LoVo (cell line): ENCODE results near the gene FGF4.
"Not testable (repeated sequence)": the region's sequence is repeated elsewhere in the genome, so short reads cannot be mapped to it uniquely, and the experiment has no call there.

Experiments
- DNase-seq: peaks from one replicate; pipeline ENCODE4 v3.0.0-alpha.2; 2016; ENCODE audit warnings: low spot score

FGF4 gene

GRCh38 chr11:69773626-69774353, 1.4 kb downstream of the FGF4 start:
- no peak for DNase-seq

- DNase-seq: no peak
Measured at GRCh38 chr11:69771466-69771865, 3.7 kb downstream of the FGF4 start.

- no peak for DNase-seq
Measured at GRCh38 chr11:69770540-69770939, 4.6 kb downstream of the FGF4 start.

GRCh38 chr11:69765498-69765995, 9.6 kb downstream of the FGF4 start:
- no peak for DNase-seq

- DNase-seq: not testable (repeated sequence)
Measured at GRCh38 chr11:69764918-69765317, 10.2 kb downstream of the FGF4 start.

- no peak for DNase-seq
Measured at GRCh38 chr11:69760319-69760718, 14.8 kb downstream of the FGF4 start.

GRCh38 chr11:69752890-69753289, 22.3 kb downstream of the FGF4 start:
- no peak for DNase-seq

- DNase-seq: no peak
Measured at GRCh38 chr11:69750875-69751597, 24.1 kb downstream of the FGF4 start.

- DNase-seq: no peak
Measured at GRCh38 chr11:69750108-69750850, 24.9 kb downstream of the FGF4 start.

GRCh38 chr11:69748637-69749036, 26.5 kb downstream of the FGF4 start:
- DNase-seq: no peak

GRCh38 chr11:69746752-69747742, 28.1 kb downstream of the FGF4 start:
- no peak for DNase-seq

- DNase-seq: no peak
Measured at GRCh38 chr11:69746140-69746539, 29.0 kb downstream of the FGF4 start.

GRCh38 chr11:69745201-69745600, 29.9 kb downstream of the FGF4 start:
- DNase-seq: no peak

GRCh38 chr11:69744435-69744834, 30.7 kb downstream of the FGF4 start:
- DNase-seq: no peak

- DNase-seq: no peak
Measured at GRCh38 chr11:69734841-69735240, 40.3 kb downstream of the FGF4 start.

GRCh38 chr11:69734367-69734766, 40.8 kb downstream of the FGF4 start:
- DNase-seq: no peak

GRCh38 chr11:69732910-69733309, 42.2 kb downstream of the FGF4 start:
- no peak for DNase-seq

- no peak for DNase-seq
Measured at GRCh38 chr11:69731110-69731509, 44.0 kb downstream of the FGF4 start.

GRCh38 chr11:69730500-69730899, 44.6 kb downstream of the FGF4 start:
- DNase-seq: no peak

- no peak for DNase-seq
Measured at GRCh38 chr11:69729252-69729651, 45.9 kb downstream of the FGF4 start.

- no peak for DNase-seq
Measured at GRCh38 chr11:69727266-69727665, 47.9 kb downstream of the FGF4 start.

- no peak for DNase-seq
Measured at GRCh38 chr11:69726481-69726880, 48.7 kb downstream of the FGF4 start.
